Activated CD4-positive, alpha-beta T cell treated with anti-CD3 and anti-CD28 coated beads, Interleukin-10, Interleukin-2, amounts not matched to agents 100 ng/mL and 50 ng/mL, durations not matched to agents 16 hours and 8 hours (primary cell): Measurements from ENCODE around the gene CRACDL.

Source experiments
- DNase-seq: peaks from one replicate; pipeline ENCODE4 v3.0.0-alpha.2; 2020

The CRACDL gene

DNA sequence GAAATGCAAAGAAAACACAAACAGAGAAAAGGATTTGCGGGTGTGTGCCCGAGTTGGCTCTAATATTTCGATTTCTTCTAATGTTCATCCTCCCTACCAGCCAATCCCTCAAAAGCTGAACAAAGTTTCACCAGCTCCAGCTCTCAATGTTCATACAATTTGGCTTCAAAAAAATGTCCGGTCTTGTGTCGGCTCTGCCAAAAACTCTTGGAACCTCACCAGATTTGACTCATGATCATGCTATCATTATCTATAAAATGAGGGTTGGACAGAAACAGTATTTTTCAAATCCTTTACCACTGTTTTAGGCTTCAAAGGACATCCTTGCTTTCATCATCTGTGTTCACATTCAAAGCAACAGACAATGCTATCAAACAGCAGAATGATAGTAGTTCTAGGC is 88.2 kb downstream of the CRACDL start:
- DNase-seq: no peak

- DNase-seq: no peak
These were observed 90.0 kb downstream of the CRACDL start for GRCh38 chr2:98846041-98846440.

DNA sequence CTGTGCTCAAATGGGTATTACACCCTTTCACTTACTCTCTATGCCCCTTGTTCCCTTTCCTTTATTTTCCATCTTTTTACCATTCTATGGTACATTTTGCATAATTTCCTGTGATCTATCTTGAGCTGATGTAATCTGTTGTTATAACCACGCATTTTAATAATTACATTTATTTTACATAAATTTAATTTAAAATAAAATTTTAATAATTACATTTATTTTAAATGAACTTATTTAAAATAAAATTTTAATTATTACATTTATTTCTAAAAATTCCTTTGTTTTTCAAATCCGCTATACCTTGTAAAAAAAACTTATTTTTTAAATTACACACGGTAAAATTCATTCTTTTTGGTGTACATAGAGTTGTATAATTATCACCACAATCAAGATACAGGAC is 93.9 kb downstream of the CRACDL start:
- DNase-seq: no peak

GRCh38 chr2:98839292-98839691 is 96.7 kb downstream of the CRACDL start:
- no peak for DNase-seq

DNA sequence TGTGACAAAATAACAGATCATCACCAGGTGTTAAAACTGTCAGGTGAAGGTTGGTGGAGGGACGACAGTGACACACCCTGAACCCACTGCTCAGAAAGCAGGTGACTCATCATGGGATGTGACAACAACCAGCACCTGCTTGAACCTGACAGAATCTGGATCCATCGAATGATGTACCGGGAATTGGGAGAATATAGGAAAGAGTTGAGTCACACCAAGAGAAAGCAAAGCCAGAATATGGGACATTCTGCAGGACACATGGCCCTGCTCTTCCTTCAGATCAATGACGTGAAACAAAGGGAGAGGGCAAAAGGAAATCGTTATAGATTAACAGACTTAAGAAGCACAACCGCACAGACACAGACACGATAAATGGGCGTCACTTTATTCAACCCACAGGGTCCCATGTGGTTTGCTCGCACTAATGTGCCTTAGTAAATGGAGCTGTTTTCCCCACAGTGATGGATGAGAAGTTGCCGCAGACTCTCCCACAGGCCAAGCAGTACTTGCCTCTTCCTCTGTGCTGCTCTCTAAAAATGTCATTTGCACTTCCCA is 100.1 kb downstream of the CRACDL start:
- DNase-seq: peak; percentile 27

DNA sequence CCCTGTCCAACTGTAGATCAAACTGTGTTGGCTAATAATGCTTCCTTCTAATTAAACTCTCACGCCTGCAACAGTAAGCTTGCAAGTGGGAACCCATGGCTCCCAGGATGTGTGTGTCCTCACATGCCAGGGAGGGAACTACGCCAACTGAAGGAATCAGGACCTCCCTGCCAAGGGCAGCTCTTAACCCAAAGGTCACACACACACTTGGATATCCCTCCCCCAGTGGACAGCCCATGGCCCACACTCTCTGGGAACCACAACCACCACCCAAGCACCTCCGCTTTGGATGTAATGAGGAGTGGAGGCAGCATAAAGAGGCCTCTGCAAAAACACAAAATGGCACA is 102.1 kb downstream of the CRACDL start:
- no peak for DNase-seq

DNA sequence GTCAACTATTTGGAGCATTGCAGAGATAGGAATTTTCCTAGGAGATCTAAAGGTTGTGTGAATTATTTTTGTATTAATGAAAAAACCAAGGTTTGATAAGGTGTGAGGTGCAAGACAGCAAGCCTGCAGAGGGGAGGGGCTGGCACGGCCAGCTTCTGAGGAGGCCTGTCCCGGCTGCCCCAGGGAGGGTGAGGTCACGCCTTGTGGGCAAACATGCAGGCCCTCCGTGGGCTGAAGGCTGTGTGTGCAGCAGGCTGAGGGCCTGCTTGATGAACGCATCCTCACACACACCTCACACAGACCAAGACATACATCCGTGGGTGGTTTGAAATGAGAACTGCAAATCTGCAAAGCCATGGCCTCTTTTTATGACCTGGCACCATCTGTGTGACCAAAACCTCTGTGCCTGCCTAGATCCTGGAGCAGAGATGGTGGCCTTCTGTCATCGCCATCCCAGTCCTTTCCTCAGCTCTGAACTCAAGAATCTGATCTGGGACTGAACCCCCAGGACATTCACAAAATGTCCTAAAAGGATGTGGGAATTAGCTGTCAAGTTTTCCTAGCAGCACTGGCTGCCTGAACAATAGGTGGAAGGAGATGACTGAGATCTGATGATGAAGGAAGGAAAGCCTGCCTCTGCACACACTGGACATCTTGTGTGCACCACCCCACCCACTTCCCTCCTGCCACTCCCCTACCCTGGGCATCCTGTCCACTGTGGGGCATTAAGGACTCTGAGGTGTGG is 102.7 kb downstream of the CRACDL start:
- DNase-seq: peak; percentile 23

DNA sequence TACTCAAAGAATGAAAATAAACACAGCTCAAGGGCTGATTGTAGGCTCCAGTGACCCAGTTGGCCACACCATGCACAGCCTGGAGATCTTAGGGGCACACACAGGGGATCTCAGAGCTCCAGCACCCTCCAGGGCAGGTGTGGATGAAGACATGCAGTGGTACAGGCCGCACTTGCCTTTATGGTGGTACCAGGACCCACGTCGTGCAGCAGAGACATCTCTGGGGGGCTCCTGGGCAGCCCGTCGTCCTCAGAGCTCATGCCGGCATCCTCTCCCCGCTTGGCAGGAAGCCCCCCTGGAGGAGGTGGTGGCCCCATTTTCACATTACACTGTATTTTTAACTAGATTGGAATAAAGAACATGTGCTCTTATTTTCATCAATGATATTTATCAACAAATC is 103.9 kb downstream of the CRACDL start:
- no peak for DNase-seq

DNA sequence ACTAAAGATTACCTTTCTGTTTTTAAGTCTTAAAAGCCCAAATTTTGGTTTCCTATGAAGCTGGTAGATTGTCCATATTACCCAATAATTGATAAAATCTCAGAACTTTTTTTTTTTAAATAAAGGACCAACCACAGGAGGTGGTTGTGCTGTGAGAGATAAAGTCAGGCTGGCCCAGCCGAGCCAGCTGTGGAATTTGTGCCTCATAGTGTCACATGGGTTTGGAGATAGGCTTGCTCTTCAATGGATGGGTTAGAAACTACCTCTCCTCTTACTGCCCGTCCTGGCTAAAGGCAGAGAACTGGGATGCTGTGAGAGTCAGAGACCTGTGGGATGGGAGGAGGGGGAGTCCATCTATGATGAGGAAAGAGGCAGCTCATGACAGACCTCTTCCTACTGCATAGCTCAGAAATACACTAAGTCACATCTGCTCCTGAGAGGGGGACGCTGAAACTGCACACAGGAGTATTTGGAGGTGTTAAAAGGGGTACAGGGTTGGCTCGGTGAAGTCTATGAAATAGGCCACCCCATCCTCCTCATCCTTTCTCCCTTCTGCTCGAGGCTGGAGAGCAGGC is 105.4 kb downstream of the CRACDL start:
- no peak for DNase-seq

DNA sequence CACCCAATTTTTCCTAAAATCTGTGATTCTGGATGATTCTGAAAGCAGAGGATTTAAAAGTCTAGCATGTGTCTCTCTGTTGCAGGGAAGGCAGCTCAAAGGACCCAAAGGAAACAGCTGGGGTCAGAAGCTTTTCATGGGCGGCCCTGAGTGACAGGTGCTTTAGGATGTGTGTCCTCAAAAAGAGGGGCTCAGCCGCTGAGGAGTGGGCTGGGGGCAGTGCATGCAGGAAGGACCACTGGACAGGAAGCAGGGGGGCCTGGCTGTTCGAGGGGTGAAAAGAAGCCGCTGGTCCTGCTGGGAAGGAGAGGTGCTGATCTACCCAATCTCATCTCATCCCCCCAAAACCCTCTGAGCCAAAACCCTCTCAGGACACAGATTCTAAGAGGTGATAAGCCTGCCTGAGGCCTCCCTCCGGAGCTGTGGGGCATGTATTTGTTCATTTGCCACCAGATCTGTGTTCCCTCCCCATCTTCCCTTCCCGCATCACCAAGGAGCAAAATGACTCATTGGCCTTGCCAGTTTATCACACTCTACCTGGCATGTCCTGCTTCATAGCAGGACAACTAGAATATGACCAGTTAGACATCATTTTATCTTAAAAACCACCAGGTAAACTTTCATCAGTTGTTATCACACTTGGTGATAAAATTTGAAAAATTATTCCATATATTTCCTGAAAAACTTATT is 106.3 kb downstream of the CRACDL start:
- DNase-seq: peak; percentile 17

DNA sequence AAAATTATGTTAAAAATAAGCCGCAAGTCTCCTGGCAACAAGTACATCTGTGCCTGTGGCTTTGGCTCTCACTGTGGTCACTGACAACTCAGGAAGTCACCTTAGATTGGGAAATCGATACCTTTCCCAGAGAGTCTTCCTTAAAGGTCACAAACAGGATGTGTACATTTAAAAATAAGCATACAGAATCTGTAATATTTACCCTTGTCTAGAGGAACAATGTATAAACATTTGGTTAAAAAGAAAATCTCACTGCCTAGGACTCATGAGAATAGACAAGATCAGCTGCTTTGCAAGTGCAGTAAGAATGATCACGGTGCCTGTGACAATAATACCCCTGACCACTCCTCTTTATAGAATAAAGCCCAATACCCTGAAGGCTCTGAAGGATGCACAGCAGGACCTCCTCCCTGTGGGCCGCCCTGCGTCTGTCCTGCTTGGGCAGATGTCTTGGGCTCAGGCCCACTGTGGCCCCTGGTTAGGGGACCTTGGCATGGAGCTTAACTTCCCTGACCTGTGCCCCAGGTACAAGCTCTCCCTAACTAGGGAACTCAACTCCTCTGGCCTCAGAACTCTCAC is 107.1 kb downstream of the CRACDL start:
- peak; percentile 26 for DNase-seq

DNA sequence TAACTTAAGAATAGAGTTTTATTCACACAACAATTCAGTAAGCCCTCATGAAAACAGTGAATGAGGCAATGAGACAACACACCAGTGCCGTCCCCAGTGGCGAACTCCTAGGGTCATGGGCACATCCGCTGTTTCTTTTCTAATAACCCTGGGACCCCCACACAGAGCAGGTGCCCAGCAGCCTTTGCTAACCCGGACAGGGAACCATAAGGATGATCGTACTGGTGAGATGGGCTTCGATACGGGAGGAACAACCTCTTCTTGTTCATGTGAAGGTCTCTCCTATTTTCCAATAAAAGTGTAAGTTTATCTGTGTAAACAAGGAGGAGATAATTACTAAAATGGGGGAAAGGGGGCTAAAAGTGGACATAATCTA is 107.7 kb downstream of the CRACDL start:
- DNase-seq: no peak

DNA sequence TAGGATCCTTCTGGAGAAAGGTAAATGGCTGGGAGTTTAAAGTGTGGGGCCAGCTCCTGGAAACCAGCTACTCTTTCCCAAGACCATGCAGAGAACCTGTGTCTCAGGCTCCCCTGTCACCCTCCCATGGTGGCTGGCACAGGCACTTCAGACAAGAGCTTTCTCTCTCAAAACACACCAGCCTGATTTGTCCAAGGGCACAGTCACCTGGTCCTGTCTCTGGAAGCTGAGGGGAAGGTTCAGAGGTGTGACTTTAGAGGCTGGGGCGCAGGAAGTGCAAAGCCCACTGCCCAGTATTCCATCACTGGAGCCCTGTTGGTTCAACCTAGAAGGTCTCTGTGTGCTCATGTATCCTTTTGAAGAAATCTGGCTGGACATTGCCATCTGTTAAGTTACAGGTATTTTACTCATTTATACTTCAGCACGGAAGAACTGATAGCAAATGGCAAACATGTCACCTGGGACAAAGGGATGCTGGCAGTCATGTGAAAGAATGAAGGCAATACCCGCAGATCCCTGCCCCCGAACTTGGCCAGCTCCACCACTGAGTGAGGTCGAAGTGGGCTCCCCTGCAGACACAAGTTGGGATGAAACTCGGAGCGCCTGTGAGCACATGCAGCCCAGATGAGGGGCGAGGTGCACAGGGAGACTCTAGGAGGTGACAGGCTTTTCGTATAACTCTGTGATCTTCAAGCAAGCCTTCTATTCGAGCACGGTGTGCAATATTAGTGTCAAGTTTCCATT is 108.2 kb downstream of the CRACDL start:
- no peak for DNase-seq

- no peak for DNase-seq
These were observed 109.2 kb downstream of the CRACDL start for GRCh38 chr2:98826856-98827255.

DNA sequence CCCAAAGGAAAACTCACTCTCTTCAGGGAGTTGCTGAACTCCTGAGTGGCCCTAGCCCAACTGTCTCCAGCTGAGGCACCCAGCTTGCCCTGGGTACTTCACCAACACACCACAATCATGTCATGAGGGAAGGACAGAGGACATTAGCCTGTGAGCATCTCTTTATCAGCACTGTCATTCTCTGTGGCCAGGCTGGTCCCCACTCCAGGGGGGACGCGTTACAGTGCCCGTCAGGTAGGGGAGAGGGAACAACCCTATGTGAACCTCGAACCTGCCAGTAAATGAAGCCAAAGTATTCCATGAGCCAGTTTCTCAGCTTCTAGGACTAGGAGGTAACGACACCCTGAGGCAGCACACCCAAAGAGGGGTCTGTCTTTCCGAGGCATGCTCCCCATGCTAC is 110.2 kb downstream of the CRACDL start:
- DNase-seq: no peak

DNA sequence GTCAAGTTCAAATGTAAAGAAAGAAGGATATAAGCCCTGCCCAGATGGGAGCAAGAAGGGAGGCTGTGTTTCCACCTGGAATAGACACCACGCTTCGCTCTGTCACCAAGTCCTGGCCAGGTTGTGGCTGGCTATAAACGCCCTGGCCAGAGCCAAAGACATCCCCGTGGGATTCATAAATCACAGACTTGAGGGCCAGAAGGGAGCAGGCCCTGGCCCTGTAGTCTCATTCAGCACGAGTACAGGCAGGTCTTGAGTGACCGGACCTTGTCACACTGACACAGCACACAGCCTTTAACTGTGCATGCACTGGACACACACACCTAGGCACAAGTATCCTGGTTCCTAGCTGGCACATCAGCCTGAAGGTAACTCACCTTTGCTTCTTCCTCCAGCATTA is 110.6 kb downstream of the CRACDL start:
- no peak for DNase-seq

- no peak for DNase-seq
These were observed 111.0 kb downstream of the CRACDL start for GRCh38 chr2:98825020-98825350.

- no peak for DNase-seq
These were observed 111.6 kb downstream of the CRACDL start for GRCh38 chr2:98824256-98825019.

- DNase-seq: no peak
These were observed 112.5 kb downstream of the CRACDL start for GRCh38 chr2:98823196-98824170.

DNA sequence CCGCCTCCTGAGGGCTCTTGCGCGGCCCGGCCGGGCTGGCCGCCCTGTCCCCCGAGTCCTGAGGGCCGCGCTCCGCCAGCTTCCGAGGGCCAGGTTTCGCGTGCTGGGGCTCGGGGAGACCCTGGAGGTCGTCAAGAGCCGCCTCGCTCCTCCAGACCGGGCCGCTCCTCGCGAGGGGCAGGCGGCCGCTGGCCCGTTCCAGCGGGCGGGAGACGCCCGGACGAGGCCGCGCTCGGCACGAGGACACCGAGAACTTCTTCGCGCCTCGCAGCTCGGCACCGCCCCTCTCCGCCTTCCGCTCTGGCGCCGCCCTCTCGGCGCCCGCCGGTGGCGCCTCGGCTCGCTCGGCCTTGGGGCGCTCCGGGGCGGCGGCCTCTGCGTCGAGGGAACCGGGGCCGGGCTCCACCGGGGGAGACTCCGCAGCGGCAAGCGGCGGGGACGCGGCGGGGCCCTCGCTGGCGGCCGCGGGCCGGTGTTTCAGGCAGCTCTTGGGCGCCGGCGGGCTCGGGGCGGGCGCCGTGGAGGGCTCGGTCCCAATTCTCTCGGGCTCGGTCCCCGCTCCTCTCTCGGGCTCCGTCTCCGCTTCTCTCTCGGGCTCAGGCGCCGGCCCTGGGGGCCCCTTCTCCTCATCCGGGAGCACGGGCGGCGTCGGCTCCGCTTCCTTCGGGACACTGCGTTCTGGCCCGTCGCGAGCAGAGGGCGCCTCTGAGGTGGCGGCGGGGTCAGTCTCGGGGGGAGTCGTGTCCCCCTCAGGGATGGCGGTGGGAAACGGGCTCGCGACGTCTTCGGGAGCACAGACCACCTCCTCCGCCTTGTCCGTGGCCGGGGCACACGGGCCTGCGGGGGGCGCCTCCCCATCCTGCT is 113.5 kb downstream of the CRACDL start:
- DNase-seq: peak; percentile 58
